ENCODE results near the gene FAM110D. TPM values are rescaled to one million over a fixed set of nuclear protein-coding genes. Genes with fewer than 3 reads are reported as not detected.

FAM110D gene
- total RNA-seq, 1 experiment from 2014 or later, result not detected

DNA sequence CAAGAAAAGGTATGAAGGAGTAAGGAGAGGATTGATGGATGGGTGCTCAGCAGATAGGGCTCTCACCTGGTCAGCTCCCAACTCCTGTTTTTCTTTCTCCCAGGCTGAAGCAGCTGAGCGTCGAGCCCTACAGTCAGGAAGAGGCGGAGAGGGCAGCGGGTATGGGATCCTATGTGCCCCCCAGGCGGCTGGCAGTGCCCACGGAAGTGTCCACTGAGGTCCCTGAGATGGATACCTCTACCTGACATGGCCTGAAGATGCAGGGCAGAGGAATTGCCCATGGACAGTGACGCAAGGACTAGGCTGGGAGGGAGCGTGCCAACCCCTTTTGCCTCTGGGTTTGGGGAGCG, 11.6 kb downstream of the FAM110D start:
- H3K4me3 Mint-ChIP-seq (ENCODE audit: low read depth, unreplicated experiment), result peak overlapping the region; percentile 81
- peaks cover 18% of the 10 kb centered on the region for H3K36me3 Mint-ChIP-seq (ENCODE audit: insufficient read depth, unreplicated experiment)
- no peaks in the 10 kb centered on the region for H3K27me3 Mint-ChIP-seq (ENCODE audit: unreplicated experiment)
- H3K9me3 Mint-ChIP-seq (ENCODE audit: low read depth, unreplicated experiment), result no peaks in the 10 kb centered on the region
- CTCF ChIA-PET, result interaction anchor here (0.8 to 1.3 kb wide), 3 partner anchors 8 to 105 kb away, joined by 3 to 20 read pairs (median 4); partner anchors contain the start of gene CEP85
- no peaks in the 10 kb centered on the region for H3K4me1 Mint-ChIP-seq (ENCODE audit: low read depth, unreplicated experiment)
- no peak for DNase-seq
- BruUV-seq (replicated peaks), result no TSS peak
- TF ChIP-seq, protein P1, sequence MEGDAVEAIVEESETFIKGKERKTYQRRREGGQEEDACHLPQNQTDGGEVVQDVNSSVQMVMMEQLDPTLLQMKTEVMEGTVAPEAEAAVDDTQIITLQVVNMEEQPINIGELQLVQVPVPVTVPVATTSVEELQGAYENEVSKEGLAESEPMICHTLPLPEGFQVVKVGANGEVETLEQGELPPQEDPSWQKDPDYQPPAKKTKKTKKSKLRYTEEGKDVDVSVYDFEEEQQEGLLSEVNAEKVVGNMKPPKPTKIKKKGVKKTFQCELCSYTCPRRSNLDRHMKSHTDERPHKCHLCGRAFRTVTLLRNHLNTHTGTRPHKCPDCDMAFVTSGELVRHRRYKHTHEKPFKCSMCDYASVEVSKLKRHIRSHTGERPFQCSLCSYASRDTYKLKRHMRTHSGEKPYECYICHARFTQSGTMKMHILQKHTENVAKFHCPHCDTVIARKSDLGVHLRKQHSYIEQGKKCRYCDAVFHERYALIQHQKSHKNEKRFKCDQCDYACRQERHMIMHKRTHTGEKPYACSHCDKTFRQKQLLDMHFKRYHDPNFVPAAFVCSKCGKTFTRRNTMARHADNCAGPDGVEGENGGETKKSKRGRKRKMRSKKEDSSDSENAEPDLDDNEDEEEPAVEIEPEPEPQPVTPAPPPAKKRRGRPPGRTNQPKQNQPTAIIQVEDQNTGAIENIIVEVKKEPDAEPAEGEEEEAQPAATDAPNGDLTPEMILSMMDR (IDR thresholded peaks at IDR 0.05; ENCODE audit: unreplicated experiment), result no peak
- peak overlapping the region; percentile 52 for H3K27ac Mint-ChIP-seq (ENCODE audit: unreplicated experiment)
- intact Hi-C loops (cut with micrococcal nuclease; ENCODE audit: unreplicated experiment), result loop anchor here (10.0 kb wide), 1 partner anchor 54 kb away; no protein-coding TSS in a partner anchor

DNA sequence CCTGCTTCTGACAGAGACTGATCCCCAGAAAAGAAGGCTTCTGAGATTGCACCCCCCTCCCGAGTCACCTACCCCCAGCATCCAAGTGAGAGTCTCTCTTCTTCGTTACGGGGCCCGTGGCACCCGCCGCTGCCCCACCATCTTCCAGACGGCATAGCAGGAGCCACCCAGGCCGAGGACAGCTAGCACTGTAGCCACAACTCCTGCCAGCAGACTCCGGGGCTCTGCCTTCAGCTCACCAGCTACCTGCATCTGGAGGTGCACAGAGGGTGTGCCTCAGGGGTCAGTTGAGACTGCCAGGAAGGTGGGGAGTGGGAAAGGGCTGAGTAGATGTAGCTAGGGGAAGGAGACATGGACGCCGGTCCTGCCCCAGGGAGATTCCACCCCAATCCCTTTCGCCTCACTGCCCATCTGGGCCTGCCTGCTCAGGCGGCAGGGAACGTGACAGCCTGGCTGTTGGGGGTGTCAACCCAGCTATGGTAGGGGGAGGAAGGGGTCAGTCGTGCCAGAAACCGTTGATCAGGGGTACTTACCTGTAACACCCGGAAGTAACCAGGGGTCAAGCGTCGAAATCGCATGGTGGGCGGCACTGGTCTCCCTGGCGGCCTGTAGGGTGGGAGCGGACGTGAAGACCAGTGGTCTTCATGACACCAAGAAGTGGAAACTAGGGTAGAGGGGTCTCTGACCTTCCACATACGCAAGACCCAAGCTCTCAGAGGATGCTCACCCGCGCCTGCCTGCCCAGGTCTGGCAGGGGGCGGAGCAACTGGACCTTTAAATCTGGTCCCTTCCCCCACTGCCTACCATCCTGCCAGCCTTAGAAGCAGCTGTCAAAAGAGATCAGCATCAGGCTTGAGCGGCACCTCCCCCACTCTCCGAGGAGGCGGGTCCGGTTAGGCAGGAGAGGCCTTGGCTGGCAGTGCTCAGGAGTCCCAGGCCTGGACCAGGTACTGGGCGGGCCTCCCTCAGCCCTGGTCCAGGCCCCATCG, 12.5 kb downstream of the FAM110D start, which contains the start of gene ZNF593OS:
Gene ZNF593OS (minus strand): TSS at position 749 of the 989 bp plus-strand sequence. CDS start 171 bp downstream, at position 578.
- Mint-ChIP-seq H3K4me1 (ENCODE audit: low read depth, unreplicated experiment) (no peaks in the 10 kb centered on the region), H3K27me3 (ENCODE audit: unreplicated experiment) (no peaks in the 10 kb centered on the region), H3K36me3 (ENCODE audit: insufficient read depth, unreplicated experiment) (peaks cover 18% of the 10 kb centered on the region), H3K4me3 (ENCODE audit: low read depth, unreplicated experiment) (peak within 1 kb of the TSS; percentile 81), H3K27ac (ENCODE audit: unreplicated experiment) (no peak within 1 kb of the TSS), H3K9me3 (ENCODE audit: low read depth, unreplicated experiment) (no peaks in the 10 kb centered on the region)
- CTCF ChIA-PET, result interaction anchor here (0.7 kb wide), 1 partner anchor 183 kb away, joined by 3 read pairs; no protein-coding TSS in a partner anchor
- TF ChIP-seq, protein P1 (IDR thresholded peaks at IDR 0.05; ENCODE audit: unreplicated experiment), result no peak
- no peak for DNase-seq
- intact Hi-C loops (cut with micrococcal nuclease; ENCODE audit: unreplicated experiment), result loop anchor here (10.0 kb wide), 1 partner anchor 53 kb away; no protein-coding TSS in a partner anchor
- no TSS peak for BruUV-seq (replicated peaks)

DNA sequence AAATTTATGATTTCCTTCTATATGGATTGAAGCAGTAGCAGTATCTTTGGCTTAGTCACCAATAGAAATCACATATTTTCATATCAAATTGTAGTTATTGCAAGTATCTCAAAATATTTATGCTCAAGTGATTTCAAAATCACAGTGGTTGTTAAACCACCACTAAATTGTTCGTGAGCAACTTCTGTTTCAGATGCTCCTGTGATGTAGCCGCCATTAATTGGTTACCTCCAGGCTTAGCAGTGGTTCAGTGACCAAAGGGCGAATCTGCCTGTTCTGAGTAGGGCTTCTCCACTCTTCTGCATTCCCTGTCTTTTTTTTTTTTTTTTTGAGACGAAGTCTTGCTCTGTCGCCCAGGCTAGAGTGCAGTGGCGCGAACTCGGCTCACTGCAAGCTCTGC, 16.5 kb downstream of the FAM110D start:
- intact Hi-C loops (cut with micrococcal nuclease; ENCODE audit: unreplicated experiment), result loop anchor here (10.0 kb wide), 1 partner anchor 49 kb away; no protein-coding TSS in a partner anchor
- TF ChIP-seq, protein P1 (IDR thresholded peaks at IDR 0.05; ENCODE audit: unreplicated experiment), result no peak
- Mint-ChIP-seq H3K27ac (ENCODE audit: unreplicated experiment) (no peak overlapping the region), H3K36me3 (ENCODE audit: insufficient read depth, unreplicated experiment) (peaks cover 19% of the 10 kb centered on the region), H3K9me3 (ENCODE audit: low read depth, unreplicated experiment) (no peaks in the 10 kb centered on the region), H3K4me1 (ENCODE audit: low read depth, unreplicated experiment) (peaks cover 11% of the 10 kb centered on the region), H3K4me3 (ENCODE audit: low read depth, unreplicated experiment) (no peak overlapping the region), H3K27me3 (ENCODE audit: unreplicated experiment) (no peaks in the 10 kb centered on the region)
- CTCF ChIA-PET, result no interaction called here
- no TSS peak for BruUV-seq (replicated peaks)
- no peak for DNase-seq

DNA sequence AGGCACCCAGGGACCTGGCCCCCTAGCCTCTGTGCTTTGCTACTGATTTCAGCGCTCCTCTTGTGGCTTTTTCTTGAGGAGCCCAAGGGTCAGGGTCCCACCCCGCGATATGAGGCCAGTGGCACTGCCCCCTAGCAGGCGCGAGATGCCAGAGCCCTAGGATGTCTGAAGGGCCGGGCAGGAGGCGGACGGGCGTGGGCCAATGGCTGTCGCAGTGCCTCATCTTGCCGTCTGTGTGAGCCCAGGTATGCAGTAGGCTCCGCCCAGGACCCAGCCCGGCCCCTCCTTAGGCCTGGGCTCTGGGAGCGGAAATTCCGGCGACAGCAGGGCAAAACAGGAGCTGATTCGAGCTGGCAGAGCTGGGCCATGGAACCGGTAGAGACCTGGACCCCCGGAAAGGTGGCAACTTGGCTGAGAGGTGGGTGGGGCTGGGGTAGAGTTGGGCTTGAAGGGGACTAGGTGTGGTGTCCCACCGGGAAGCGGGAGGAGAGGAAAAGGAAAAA, 18.4 kb downstream of the FAM110D start, which contains the start of gene CNKSR1:
Gene CNKSR1 (plus strand): TSS at position 310 of the 503 bp plus-strand sequence. CDS start 57 bp downstream, at position 367.
- Mint-ChIP-seq H3K4me3 (ENCODE audit: low read depth, unreplicated experiment) (peak within 1 kb of the TSS; percentile 76), H3K4me1 (ENCODE audit: low read depth, unreplicated experiment) (peaks cover 11% of the 10 kb centered on the region), H3K27ac (ENCODE audit: unreplicated experiment) (peak within 1 kb of the TSS; percentile 78), H3K36me3 (ENCODE audit: insufficient read depth, unreplicated experiment) (peaks cover 19% of the 10 kb centered on the region), H3K27me3 (ENCODE audit: unreplicated experiment) (no peaks in the 10 kb centered on the region), H3K9me3 (ENCODE audit: low read depth, unreplicated experiment) (no peaks in the 10 kb centered on the region)
- DNase-seq, result peak; percentile 89
- CTCF ChIA-PET, result interaction anchor here (0.6 to 1.5 kb wide), 8 partner anchors 13 to 255 kb away, joined by 3 to 10 read pairs (median 3); partner anchors contain the start of genes CEP85 and DHDDS
- TF ChIP-seq, protein P1 (IDR thresholded peaks at IDR 0.05; ENCODE audit: unreplicated experiment), result peak; percentile 39
- no TSS peak for BruUV-seq (replicated peaks)
- intact Hi-C loops (cut with micrococcal nuclease; ENCODE audit: unreplicated experiment), result loop anchor here (10.0 kb wide), 1 partner anchor 48 kb away; no protein-coding TSS in a partner anchor
